Activated T-cell treated with anti-CD3 and anti-CD28 coated beads, Interleukin-2, amount 50 U/mL, for 24 hours (primary cell): ENCODE measurements around the gene TNFRSF8.

Experiments used
- DNase-seq: peaks from one replicate; pipeline ENCODE4 v3.0.0-alpha.2; 2020
- H3K27ac Mint-ChIP-seq: 2 replicates; pipeline ENCODE4 v1.8.0; 2020; ENCODE audit warnings: mild to moderate bottlenecking, mixed read lengths
- H3K27me3 Mint-ChIP-seq: 2 replicates; pipeline ENCODE4 v1.8.0; 2020; ENCODE audit warnings: mixed read lengths
- H3K36me3 Mint-ChIP-seq: 2 replicates; pipeline ENCODE4 v1.8.0; 2020; ENCODE audit warnings: low read depth, mixed read lengths
- H3K4me1 Mint-ChIP-seq: 2 replicates; pipeline ENCODE4 v1.8.0; 2020; ENCODE audit warnings: low read depth, mixed read lengths
- H3K4me3 Mint-ChIP-seq: 2 replicates; pipeline ENCODE4 v1.8.0; 2020; ENCODE audit warnings: mild to moderate bottlenecking, moderate library complexity, mixed read lengths
- H3K9me3 Mint-ChIP-seq: 2 replicates; pipeline ENCODE4 v1.8.0; 2020; ENCODE audit warnings: mixed read lengths

TNFRSF8 gene

DNA sequence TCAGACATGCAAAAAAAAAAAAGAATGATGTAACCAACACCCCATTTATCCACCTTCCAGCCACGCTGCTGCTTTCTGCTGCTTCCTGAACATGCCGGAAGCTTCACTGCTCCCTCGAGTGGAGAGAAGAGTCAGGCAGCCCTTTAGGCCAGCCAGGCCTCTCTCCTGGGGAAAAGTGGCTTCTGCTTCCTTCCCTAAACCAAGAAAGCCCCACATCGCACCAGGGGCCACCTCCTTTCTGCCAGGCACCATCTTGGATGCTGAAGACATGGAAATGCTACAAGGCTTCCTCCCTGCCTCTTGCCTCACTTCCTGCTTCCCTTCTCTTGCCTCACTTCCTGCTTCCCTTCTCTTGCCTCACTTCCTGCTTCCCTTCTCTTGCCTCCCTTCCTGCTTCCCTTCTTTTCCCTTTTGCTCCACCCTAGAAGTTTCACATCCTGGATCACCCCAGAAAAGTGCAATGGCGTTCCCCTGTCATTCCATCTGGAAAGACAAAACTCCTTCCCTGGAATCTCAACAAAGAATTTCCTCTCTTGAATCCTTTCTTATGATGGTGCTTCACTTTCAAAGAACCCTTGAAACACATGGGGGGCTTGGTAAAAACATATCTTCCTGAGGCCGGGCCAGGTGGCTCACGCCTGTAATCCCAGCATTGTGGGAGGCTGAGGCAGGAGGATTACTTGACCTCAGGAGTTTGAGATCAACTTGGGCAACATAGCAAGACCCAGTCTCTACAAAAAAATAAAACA lies 18.7 kb downstream of the TNFRSF8 start:
- H3K36me3 Mint-ChIP-seq = peaks cover 40% of the 10 kb centered on the region
- no peak overlapping the region for H3K4me3 Mint-ChIP-seq
- H3K27ac Mint-ChIP-seq = peak overlapping the region; percentile 40

DNA sequence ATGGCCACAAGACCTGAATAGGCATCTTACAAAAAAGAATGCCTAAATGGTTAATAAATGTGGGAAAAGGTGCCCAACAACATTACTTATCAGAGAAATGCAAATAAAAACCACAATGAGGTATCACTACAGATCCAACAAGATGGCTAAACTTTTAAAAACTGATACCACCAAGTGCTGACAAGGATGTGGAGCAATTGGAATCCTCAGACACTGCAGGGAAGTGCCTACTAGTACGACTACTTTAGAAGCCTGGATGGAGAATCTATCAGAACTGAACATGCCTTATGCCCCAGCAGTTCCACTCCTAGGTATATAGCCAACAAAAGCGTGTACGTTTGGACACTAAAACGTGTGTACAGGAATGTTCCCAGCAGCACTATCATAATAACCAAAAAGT lies 19.9 kb downstream of the TNFRSF8 start:
- Mint-ChIP-seq H3K27me3 (no peaks in the 10 kb centered on the region), H3K4me3 (no peak overlapping the region), H3K36me3 (peaks cover 48% of the 10 kb centered on the region), H3K4me1 (peaks cover 34% of the 10 kb centered on the region), H3K9me3 (peaks cover 20% of the 10 kb centered on the region), H3K27ac (no peak overlapping the region)
- DNase-seq = no peak

More for the DNA sequence above, 18.7 kb downstream of the TNFRSF8 start:
- H3K9me3 Mint-ChIP-seq = peaks cover 18% of the 10 kb centered on the region
- peaks cover 23% of the 10 kb centered on the region for H3K4me1 Mint-ChIP-seq
- DNase-seq = no peak
- no peaks in the 10 kb centered on the region for H3K27me3 Mint-ChIP-seq

DNA sequence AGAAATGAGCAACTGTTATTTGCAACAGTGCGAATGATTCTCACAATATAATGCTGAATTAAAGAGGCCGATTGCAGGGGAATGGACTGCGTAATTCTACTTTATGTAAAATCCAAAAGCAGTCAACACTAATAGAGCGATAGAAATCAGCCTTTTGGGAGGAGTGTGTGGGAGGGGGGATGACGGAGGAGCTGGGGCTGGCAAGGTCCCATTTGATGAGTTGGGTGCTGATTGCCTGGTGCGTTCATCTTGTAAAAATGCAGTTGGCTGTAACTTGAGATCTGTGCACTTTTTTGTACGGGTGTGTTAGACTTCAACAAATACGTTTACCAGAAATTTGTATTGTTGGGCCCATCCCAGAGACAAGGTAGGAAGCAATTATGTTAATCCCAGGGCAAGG lies 20.7 kb downstream of the TNFRSF8 start:
- DNase-seq = no peak
- Mint-ChIP-seq H3K27ac (no peak overlapping the region), H3K27me3 (no peaks in the 10 kb centered on the region), H3K4me3 (no peak overlapping the region), H3K36me3 (peaks cover 54% of the 10 kb centered on the region), H3K4me1 (peaks cover 40% of the 10 kb centered on the region), H3K9me3 (peaks cover 20% of the 10 kb centered on the region)

DNA sequence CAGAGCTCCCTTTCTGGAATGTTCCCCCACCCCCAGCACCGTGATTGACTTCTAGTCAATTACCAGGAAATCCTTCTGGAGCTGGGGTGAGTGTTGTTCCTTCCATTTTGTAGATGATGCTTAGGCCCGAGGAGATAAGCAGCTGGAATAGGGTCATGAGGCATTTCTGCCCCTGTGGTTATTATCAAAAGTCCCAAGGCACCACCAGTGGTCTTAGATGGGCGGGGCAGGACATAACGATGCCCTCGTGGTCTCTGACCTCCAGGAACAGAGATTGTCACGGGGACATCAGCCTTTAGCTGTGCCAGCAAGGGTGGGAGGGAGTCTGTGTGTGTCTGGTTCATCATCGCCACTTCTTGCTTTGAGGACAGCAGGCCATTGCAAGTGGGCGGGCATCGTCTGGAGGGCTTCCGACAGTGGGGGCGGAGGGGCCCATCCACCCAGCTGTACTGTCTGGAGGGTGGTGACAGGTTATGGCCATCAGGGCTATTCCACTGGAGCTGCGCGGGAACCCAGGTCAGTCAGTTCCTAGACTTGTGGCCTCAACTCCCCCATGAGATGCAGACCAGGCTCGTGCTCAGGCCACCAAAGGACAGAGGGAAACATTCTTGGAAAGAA lies 22.6 kb downstream of the TNFRSF8 start:
- Mint-ChIP-seq H3K4me1 (peaks cover 49% of the 10 kb centered on the region), H3K4me3 (no peak overlapping the region), H3K36me3 (peaks cover 61% of the 10 kb centered on the region)

DNA sequence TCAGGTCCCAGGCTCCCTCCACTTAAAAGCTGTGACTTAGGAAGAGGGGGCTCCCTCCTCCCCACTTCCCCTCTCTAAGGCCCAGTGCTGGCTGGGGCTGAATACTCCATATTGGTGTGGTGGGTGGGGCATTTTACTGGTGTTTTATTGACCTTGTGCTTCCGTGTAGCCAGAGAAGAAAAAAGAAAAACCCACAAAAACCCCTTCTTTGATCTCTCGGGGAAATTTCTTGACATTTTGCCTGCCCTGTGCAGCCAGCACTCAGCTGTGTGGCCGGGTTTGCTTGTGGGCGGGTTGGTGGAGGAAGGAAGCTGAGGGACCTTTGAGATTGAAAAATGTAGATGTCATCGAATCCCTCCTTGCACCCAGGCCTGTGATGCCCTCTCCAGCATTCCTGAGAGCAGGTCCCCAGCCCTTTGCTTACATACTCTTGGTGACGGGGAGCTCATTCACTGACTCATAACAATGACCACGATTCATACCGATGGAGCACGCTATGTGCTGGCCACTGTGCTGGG lies 24.8 kb downstream of the TNFRSF8 start:
- H3K4me1 Mint-ChIP-seq = peaks cover 50% of the 10 kb centered on the region
- H3K9me3 Mint-ChIP-seq = peaks cover 16% of the 10 kb centered on the region
- H3K36me3 Mint-ChIP-seq = peaks cover 48% of the 10 kb centered on the region
- no peaks in the 10 kb centered on the region for H3K27me3 Mint-ChIP-seq
- H3K27ac Mint-ChIP-seq = peak overlapping the region; percentile 89
- H3K4me3 Mint-ChIP-seq = peak overlapping the region; percentile 44
- DNase-seq = peak; percentile 55

More for the DNA sequence above, 22.6 kb downstream of the TNFRSF8 start:
- H3K9me3 Mint-ChIP-seq = peaks cover 23% of the 10 kb centered on the region
- no peaks in the 10 kb centered on the region for H3K27me3 Mint-ChIP-seq
- DNase-seq = no peak
- H3K27ac Mint-ChIP-seq = no peak overlapping the region

DNA sequence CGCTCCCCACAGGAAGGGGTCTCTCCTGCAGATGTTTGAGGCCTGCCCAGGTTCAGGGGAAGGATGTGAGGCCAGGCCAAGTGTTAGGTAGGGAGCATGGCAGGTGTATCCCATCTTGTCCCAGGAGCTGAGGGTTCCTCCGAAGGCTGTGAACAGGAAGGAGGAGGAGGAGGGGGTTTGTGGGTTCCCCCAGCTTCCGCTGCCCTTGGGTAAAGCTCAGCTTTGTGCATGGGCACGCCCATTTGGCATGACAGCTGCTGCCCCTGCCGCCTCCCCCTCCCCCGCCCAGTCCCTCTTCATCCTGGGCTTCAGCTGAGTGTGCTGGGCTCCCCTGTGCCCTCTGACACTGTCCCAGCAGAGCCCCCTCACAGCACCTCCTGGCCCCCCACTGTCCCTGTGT lies 25.5 kb downstream of the TNFRSF8 start:
- H3K4me1 Mint-ChIP-seq = peaks cover 50% of the 10 kb centered on the region
- DNase-seq = peak; percentile 48

DNA sequence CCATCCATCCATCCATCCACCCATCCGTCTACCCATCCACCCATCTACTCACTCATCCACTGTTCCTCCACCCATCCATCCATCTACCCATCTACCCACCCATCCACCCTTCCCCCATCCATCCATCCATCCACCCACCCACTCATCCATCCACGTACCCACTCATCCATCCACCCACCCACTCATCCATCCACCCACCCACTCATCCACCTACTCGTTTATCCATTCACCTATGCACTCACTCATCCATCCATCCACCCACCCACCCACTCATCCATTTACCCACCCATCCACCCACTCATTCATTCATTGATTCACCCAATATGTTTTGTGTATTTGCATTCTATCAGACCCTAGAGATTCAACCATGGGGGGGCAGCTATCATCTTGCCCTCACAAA lies 27.2 kb downstream of the TNFRSF8 start:
- H3K4me3 Mint-ChIP-seq = no peak overlapping the region
- no peak for DNase-seq
- H3K9me3 Mint-ChIP-seq = peaks cover 10% of the 10 kb centered on the region
- no peaks in the 10 kb centered on the region for H3K27me3 Mint-ChIP-seq
- H3K4me1 Mint-ChIP-seq = peaks cover 50% of the 10 kb centered on the region
- peaks cover 44% of the 10 kb centered on the region for H3K36me3 Mint-ChIP-seq
- H3K27ac Mint-ChIP-seq = no peak overlapping the region

More for the DNA sequence above, 25.5 kb downstream of the TNFRSF8 start:
- H3K9me3 Mint-ChIP-seq = peaks cover 12% of the 10 kb centered on the region
- H3K4me3 Mint-ChIP-seq = no peak overlapping the region
- H3K36me3 Mint-ChIP-seq = peaks cover 44% of the 10 kb centered on the region
- no peaks in the 10 kb centered on the region for H3K27me3 Mint-ChIP-seq
- H3K27ac Mint-ChIP-seq = peak overlapping the region; percentile 89

DNA sequence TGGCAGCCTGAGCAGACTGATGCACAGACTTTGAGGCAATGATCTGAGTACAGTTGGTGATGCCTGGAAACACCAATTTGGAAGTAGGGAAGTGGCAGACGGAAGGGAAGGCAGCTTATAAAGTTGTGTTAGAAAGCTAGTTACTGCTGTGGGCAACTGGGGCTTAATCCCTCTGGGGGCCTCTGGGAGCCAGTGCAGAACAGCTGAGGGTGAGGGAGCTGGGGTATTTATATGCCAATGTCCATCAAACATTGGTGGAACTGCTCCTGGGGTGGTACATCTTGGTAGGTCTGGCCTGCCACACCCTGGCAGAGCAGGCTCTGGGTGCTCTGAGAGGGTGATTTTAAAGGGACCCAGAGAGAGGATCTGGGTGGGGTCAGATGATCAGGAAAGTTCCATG lies 28.1 kb downstream of the TNFRSF8 start:
- Mint-ChIP-seq H3K4me1 (peaks cover 48% of the 10 kb centered on the region), H3K27ac (no peak overlapping the region), H3K27me3 (no peaks in the 10 kb centered on the region), H3K36me3 (peaks cover 40% of the 10 kb centered on the region), H3K4me3 (no peak overlapping the region), H3K9me3 (peaks cover 10% of the 10 kb centered on the region)
- no peak for DNase-seq

DNA sequence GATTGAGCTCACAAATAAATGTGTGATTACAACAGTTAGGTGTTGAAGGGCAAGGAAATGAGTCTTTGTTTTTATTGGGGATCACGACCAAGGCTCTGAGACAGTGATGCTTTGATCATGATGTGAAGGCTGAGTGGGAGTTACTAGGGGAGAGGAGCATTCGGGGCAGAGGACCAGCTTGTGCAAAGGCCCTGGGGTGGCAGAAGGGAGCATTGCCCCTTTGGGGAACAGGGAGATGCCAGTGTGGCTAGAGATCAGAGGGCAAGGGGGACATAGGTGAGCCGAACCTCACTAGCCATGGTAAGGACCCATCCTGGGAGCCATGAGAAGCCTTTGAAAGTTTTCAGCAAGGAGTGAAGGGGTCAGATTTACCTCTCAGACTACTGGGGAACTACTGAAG lies 31.1 kb downstream of the TNFRSF8 start:
- no peak for DNase-seq
- Mint-ChIP-seq H3K36me3 (peaks cover 32% of the 10 kb centered on the region), H3K27ac (no peak overlapping the region), H3K4me3 (no peak overlapping the region), H3K4me1 (peaks cover 21% of the 10 kb centered on the region), H3K27me3 (no peaks in the 10 kb centered on the region), H3K9me3 (peaks cover 4% of the 10 kb centered on the region)

DNA sequence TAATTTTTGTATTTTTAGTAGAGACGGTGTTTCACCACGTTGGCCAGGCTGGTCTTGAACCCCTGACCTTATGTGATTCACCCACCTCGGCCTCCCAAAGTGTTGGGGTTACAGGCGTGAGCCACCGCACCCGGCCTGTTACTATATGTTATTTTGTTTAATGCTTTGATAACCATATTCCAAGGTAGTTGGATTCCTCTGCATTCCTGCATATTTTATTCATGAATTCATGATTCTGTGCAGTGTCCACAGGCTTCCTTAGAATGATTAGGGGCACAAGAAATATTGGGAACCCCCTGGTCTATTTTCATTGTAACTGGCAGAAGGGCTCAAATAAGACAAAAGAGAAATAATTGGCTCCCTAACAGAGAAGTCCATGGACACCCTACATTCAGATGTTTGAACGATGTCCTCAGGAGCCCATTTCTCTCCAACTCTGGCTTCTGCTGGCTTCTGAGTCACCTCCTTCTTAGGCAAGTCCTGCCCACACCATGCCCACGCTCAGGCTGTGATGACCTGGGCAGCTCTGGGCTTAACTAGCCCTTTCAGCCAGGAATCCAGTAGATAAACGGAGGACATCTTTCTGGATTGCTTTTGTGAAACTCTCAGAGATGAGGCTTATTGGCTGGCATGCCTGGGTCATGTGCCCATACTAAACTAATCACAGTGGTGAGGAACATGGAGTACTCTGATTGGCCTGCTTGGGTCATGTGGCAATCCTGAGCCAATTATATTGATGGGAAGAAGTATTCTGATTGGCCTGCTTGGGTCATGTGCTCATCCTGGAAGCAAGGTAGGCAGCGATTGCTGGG lies 32.6 kb downstream of the TNFRSF8 start:
- no peak overlapping the region for H3K4me3 Mint-ChIP-seq
- H3K27ac Mint-ChIP-seq = no peak overlapping the region
- DNase-seq = no peak
- H3K27me3 Mint-ChIP-seq = no peaks in the 10 kb centered on the region
- H3K4me1 Mint-ChIP-seq = peaks cover 9% of the 10 kb centered on the region
- peaks cover 30% of the 10 kb centered on the region for H3K36me3 Mint-ChIP-seq
- H3K9me3 Mint-ChIP-seq = peaks cover 2% of the 10 kb centered on the region

DNA sequence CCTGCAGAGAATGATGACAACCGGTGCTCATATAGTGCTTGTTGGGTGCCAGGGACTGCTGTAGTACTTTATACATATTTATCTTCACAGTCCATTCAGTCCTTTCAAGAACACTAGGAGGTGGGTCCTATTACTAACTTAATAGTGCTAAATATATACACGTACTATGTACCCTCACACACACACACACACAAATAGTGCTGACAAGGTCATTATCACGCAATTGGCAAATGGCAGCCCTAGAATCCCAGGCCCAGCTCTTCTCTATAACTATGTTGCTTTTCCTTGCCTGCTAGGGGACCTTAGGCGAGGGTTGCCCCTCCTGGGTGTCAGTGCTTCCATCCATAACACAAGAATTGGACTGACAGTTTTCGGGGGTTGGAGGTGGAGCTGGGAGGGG lies 33.5 kb downstream of the TNFRSF8 start:
- no peak for DNase-seq
- Mint-ChIP-seq H3K27ac (no peak overlapping the region), H3K4me3 (no peak overlapping the region), H3K27me3 (no peaks in the 10 kb centered on the region), H3K9me3 (no peaks in the 10 kb centered on the region), H3K4me1 (peaks cover under 1% of the 10 kb centered on the region), H3K36me3 (peaks cover 24% of the 10 kb centered on the region)

DNA sequence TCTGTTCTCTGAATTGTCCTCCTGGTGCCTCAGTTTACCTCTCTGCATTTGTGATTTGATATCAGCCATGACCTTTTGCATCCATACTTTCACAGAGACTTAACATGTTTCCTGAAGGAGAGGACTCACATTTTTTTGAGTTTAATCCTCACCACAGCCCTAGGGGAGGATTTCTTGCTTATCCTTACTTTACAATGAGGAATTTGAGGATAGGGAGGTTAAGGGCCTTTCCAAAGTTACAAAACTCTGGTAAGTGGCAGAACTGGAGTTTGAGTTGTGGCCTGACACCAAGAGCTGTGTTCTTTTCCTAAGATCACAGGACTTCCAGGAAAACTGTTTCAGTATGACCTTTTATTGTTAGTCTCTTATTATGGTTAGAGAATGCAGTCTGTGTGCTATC lies 34.2 kb downstream of the TNFRSF8 start:
- no peak overlapping the region for H3K27ac Mint-ChIP-seq
- H3K27me3 Mint-ChIP-seq = no peaks in the 10 kb centered on the region
- no peak for DNase-seq
- peaks cover 1% of the 10 kb centered on the region for H3K4me1 Mint-ChIP-seq
- peaks cover 24% of the 10 kb centered on the region for H3K36me3 Mint-ChIP-seq
- no peaks in the 10 kb centered on the region for H3K9me3 Mint-ChIP-seq
- no peak overlapping the region for H3K4me3 Mint-ChIP-seq

DNA sequence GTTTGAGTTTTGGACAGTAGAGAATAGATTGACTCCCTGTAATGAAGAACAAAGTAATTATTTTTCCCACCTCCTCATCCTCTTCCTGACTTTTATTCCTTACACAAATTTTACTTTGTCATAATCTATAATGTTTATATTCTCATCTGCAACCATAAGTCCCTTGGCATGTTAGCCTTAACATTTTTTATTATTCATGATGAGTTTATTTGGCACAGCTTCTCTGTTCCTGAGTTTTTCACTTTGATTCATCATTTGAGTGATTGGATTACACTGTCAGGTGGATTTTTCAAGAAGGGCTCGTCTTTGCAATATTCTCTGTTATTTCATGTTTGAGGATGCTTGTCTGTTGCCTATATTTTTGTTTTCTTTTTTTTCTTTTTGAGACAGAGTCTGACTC lies 35.7 kb downstream of the TNFRSF8 start:
- H3K9me3 Mint-ChIP-seq = no peaks in the 10 kb centered on the region
- DNase-seq = no peak
- H3K36me3 Mint-ChIP-seq = peaks cover 24% of the 10 kb centered on the region
- H3K27me3 Mint-ChIP-seq = no peaks in the 10 kb centered on the region
- no peak overlapping the region for H3K4me3 Mint-ChIP-seq
- H3K4me1 Mint-ChIP-seq = peaks cover 3% of the 10 kb centered on the region
- H3K27ac Mint-ChIP-seq = no peak overlapping the region

DNA sequence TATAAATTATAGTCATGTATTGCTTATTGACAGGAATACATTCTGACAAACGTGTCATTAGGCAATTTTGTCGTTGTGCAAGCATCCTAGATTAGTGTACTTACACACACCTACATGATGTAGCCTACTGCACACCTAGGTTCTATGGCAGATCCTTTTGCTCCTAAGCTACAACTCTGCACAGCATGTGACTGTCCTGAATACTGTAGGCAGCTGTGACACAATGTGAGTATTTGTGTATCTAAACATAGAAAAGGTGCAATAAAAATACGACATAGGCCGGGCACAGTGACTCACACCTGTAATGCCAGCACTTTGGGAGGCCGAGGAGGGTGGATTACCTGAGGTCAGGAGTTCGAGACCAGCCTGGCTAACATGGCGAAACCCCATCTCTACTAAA lies 36.5 kb downstream of the TNFRSF8 start:
- peaks cover 3% of the 10 kb centered on the region for H3K4me1 Mint-ChIP-seq

More for the DNA sequence above, 36.5 kb downstream of the TNFRSF8 start:
- H3K9me3 Mint-ChIP-seq = no peaks in the 10 kb centered on the region
- no peak overlapping the region for H3K27ac Mint-ChIP-seq
- no peaks in the 10 kb centered on the region for H3K27me3 Mint-ChIP-seq
- no peak for DNase-seq
- no peak overlapping the region for H3K4me3 Mint-ChIP-seq
- H3K36me3 Mint-ChIP-seq = peaks cover 29% of the 10 kb centered on the region
